ENCODE results near the gene C1orf232. TPM values are rescaled to one million over a fixed set of nuclear protein-coding genes. Genes with fewer than 3 reads are reported as not detected.
A peak's percentile ranks its signal among the peaks of the same experiment; 100 is the strongest.

The C1orf232 gene
- total and polyA plus RNA-seq, 2 of the 13 experiments (the other 11 are each of a cell fraction or from before 2014, with no cell fraction given) = not detected

DNA sequence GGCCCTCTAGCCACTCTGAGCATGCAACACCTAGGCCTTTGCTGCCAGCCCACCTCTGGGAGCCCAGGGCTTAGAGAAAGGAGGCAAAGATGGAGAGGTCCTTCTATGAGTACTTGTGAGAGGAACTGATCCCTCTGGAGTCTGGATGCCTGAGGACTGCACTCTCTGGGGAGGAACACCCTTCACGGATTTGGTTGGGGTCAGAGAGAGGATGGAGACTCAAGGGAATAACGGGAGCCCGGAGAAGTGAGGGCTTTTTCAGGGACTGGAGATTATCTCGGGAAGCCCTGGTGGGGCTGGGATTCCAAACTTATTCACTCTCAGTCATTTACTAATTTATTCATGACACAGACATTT is 413 bp upstream of the C1orf232 start:
- Histone ChIP-seq H3K4me2 (ENCODE audit: low read depth, low read length) (peak overlapping the region; percentile 94), H3K9ac (ENCODE audit: insufficient read depth, low read depth, low read length) (no peak overlapping the region), H4K20me1 (ENCODE audit: insufficient read depth, low read length) (no peaks in the 10 kb centered on the region), H3K9me3 (ENCODE audit: low read length) (no peaks in the 10 kb centered on the region), H3K4me3 (replicated peaks in 1 of 3; ENCODE audit: insufficient read depth in 1 of 3, low read depth in 2 of 3, low read length in 3 of 3) (peak overlapping the region; percentile 83 to 91 (median 90); a peak in 3 of 6 replicates), H2AFZ (ENCODE audit: low read length) (peak overlapping the region; percentile 57), H3K27me3 (ENCODE audit: control insufficient read depth in 1 of 2, insufficient read depth in 2 of 2, low read length in 2 of 2) (peaks cover 2 to 15% of the 10 kb centered on the region in 2 experiments; a peak in 4 of 5 replicates), H3K36me3 (replicated peaks in 1 of 2; ENCODE audit: control insufficient read depth in 1 of 2, insufficient read depth in 2 of 2, low read length in 2 of 2) (no peaks in the 10 kb centered on the region), H3K27ac (ENCODE audit: extremely low read length, insufficient read depth, low read length) (no peak overlapping the region), H3K4me1 (ENCODE audit: insufficient read depth, low read length) (peaks cover 31% of the 10 kb centered on the region), H3K79me2 (ENCODE audit: insufficient read depth, low read length) (peaks cover 7% of the 10 kb centered on the region)
- 53% methylated on average over 4 of the region's 4 CpGs for WGBS (ENCODE audit: low lambda C conversion rate)
- ChIA-PET POLR2A (interaction anchor here (0.7 to 1.6 kb wide), 8 partner anchors 9 to 349 kb away, joined by 3 to 31 read pairs (median 5); partner anchors contain the start of genes CEP85, DHDDS, MTFR1L and PDIK1L), CTCF (ENCODE audit: low intra/inter-chr PET ratio, low total read pairs) (interaction anchor here (2.3 kb wide), 1 partner anchor 64 kb away, joined by 11 read pairs; the partner anchor contains the start of gene CEP85)
- intact Hi-C loops (cut with micrococcal nuclease; ENCODE audit: unreplicated experiment) = loop anchor here (2.0 kb wide), 1 partner anchor 64 kb away; no protein-coding TSS in a partner anchor
- no TSS peak for BruUV-seq (replicated peaks)
- ATAC-seq (peak; percentile 10; the same call in 1 of the 3 replicates), FAIRE-seq (no peak), DNase-seq (ENCODE audit: low spot score) (no peak)
- in situ Hi-C loops (cut with HindIII; ENCODE audit: extremely low pct_ligation_motif_present, low pct_unique_long_range_greater_than_20kb) = loop anchor here (10.0 kb wide), 1 partner anchor 274 kb away; no protein-coding TSS in a partner anchor
- TF ChIP-seq, protein P1, sequence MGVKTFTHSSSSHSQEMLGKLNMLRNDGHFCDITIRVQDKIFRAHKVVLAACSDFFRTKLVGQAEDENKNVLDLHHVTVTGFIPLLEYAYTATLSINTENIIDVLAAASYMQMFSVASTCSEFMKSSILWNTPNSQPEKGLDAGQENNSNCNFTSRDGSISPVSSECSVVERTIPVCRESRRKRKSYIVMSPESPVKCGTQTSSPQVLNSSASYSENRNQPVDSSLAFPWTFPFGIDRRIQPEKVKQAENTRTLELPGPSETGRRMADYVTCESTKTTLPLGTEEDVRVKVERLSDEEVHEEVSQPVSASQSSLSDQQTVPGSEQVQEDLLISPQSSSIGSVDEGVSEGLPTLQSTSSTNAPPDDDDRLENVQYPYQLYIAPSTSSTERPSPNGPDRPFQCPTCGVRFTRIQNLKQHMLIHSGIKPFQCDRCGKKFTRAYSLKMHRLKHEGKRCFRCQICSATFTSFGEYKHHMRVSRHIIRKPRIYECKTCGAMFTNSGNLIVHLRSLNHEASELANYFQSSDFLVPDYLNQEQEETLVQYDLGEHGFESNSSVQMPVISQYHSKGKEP (CRISPR knock-in tag; IDR thresholded peaks at IDR 0.05) = no peak
- TF ChIP-seq, protein P2, sequence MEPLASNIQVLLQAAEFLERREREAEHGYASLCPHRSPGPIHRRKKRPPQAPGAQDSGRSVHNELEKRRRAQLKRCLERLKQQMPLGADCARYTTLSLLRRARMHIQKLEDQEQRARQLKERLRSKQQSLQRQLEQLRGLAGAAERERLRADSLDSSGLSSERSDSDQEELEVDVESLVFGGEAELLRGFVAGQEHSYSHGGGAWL (CRISPR knock-in tag; IDR thresholded peaks at IDR 0.05) = no peak
- TF ChIP-seq, protein P3, sequence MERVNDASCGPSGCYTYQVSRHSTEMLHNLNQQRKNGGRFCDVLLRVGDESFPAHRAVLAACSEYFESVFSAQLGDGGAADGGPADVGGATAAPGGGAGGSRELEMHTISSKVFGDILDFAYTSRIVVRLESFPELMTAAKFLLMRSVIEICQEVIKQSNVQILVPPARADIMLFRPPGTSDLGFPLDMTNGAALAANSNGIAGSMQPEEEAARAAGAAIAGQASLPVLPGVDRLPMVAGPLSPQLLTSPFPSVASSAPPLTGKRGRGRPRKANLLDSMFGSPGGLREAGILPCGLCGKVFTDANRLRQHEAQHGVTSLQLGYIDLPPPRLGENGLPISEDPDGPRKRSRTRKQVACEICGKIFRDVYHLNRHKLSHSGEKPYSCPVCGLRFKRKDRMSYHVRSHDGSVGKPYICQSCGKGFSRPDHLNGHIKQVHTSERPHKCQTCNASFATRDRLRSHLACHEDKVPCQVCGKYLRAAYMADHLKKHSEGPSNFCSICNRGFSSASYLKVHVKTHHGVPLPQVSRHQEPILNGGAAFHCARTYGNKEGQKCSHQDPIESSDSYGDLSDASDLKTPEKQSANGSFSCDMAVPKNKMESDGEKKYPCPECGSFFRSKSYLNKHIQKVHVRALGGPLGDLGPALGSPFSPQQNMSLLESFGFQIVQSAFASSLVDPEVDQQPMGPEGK (CRISPR knock-in tag; IDR thresholded peaks at IDR 0.05) = no peak
- TF ChIP-seq RFXANK (CRISPR knock-in tag; IDR thresholded peaks at IDR 0.05) = no peak
- no peak for TF ChIP-seq RFX5 (IDR thresholded peaks at IDR 0.05; ENCODE audit: low read depth, low read length)
- TF ChIP-seq ZBTB1 (CRISPR knock-in tag; IDR thresholded peaks at IDR 0.05; ENCODE audit: borderline replicate concordance) = no peak
- TF ChIP-seq ZZZ3 (CRISPR knock-in tag; IDR thresholded peaks at IDR 0.05; ENCODE audit: borderline replicate concordance) = no peak
- TF ChIP-seq, protein P4, sequence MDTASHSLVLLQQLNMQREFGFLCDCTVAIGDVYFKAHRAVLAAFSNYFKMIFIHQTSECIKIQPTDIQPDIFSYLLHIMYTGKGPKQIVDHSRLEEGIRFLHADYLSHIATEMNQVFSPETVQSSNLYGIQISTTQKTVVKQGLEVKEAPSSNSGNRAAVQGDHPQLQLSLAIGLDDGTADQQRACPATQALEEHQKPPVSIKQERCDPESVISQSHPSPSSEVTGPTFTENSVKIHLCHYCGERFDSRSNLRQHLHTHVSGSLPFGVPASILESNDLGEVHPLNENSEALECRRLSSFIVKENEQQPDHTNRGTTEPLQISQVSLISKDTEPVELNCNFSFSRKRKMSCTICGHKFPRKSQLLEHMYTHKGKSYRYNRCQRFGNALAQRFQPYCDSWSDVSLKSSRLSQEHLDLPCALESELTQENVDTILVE (CRISPR knock-in tag; IDR thresholded peaks at IDR 0.05) = no peak
- no peak for TF ChIP-seq TCF7 (IDR thresholded peaks at IDR 0.05; ENCODE audit: low read depth)
- no peak for TF ChIP-seq ZNF841 (CRISPR knock-in tag; IDR thresholded peaks at IDR 0.05; ENCODE audit: borderline replicate concordance)
- TF ChIP-seq POLR2AphosphoS2 (IDR thresholded peaks at IDR 0.05; ENCODE audit: low read depth, low read length) = no peak
- TF ChIP-seq ZBTB20 (CRISPR knock-in tag; IDR thresholded peaks at IDR 0.05; ENCODE audit: borderline replicate concordance, low read depth) = no peak
- no peak for TF ChIP-seq ZNF678 (CRISPR knock-in tag; IDR thresholded peaks at IDR 0.05)
- TF ChIP-seq ZNF230 (CRISPR knock-in tag; IDR thresholded peaks at IDR 0.05) = no peak
- TF ChIP-seq, protein P5, sequence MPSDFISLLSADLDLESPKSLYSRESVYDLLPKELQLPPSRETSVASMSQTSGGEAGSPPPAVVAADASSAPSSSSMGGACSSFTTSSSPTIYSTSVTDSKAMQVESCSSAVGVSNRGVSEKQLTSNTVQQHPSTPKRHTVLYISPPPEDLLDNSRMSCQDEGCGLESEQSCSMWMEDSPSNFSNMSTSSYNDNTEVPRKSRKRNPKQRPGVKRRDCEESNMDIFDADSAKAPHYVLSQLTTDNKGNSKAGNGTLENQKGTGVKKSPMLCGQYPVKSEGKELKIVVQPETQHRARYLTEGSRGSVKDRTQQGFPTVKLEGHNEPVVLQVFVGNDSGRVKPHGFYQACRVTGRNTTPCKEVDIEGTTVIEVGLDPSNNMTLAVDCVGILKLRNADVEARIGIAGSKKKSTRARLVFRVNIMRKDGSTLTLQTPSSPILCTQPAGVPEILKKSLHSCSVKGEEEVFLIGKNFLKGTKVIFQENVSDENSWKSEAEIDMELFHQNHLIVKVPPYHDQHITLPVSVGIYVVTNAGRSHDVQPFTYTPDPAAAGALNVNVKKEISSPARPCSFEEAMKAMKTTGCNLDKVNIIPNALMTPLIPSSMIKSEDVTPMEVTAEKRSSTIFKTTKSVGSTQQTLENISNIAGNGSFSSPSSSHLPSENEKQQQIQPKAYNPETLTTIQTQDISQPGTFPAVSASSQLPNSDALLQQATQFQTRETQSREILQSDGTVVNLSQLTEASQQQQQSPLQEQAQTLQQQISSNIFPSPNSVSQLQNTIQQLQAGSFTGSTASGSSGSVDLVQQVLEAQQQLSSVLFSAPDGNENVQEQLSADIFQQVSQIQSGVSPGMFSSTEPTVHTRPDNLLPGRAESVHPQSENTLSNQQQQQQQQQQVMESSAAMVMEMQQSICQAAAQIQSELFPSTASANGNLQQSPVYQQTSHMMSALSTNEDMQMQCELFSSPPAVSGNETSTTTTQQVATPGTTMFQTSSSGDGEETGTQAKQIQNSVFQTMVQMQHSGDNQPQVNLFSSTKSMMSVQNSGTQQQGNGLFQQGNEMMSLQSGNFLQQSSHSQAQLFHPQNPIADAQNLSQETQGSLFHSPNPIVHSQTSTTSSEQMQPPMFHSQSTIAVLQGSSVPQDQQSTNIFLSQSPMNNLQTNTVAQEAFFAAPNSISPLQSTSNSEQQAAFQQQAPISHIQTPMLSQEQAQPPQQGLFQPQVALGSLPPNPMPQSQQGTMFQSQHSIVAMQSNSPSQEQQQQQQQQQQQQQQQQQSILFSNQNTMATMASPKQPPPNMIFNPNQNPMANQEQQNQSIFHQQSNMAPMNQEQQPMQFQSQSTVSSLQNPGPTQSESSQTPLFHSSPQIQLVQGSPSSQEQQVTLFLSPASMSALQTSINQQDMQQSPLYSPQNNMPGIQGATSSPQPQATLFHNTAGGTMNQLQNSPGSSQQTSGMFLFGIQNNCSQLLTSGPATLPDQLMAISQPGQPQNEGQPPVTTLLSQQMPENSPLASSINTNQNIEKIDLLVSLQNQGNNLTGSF (CRISPR knock-in tag; IDR thresholded peaks at IDR 0.05) = no peak

All from HepG2 (cell line).